Muscle of back (tissue), 11 donors: ENCODE measurements around the gene BRD4. TPM values are rescaled to one million over a fixed set of nuclear protein-coding genes. Genes with fewer than 3 reads are reported as not detected.

ENCODE experiments used
- DNase-seq, 3 donors: peaks; one replicate each; pipeline versions ENCODE4 v3.0.0 to v3.0.0-alpha.2; 2013
- polyA plus RNA-seq, 10 donors: library from polyadenylated mRNA; unstranded; fragments of 120-200 nt; gene quantifications; one replicate each; pipeline ENCODE4 v1.2.1, GENCODE V29; 2013; ENCODE audit not compliant: insufficient read length in 10 of 10

BRD4 gene
- polyA plus RNA-seq, 10 donors = 31.3 to 48.9 (median 37.9) TPM

- DNase-seq = no peak
Observed at GRCh38 chr19:15266683-15267082, 65.7 kb downstream of the BRD4 start.

DNA sequence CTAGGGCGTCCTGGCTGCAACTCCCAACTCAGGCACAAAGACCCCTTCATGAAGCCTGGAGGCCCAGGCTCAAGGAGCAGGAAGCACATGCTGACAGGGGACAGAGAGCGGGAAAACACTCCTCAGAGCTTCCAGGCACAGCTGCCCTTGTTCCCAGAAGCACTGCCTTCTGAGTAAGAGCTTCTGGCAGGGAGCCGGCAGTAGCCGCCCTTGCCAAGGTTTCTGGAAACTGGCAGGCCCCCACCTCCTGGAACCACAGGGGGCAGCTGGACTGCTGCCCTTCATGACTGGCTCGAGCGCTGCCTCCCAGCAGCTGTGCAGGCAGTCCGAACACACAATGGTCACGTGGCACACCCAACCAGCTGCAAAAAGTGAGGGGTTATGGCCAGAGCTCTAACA, 66.5 kb downstream of the BRD4 start:
- DNase-seq = peak; percentile 84 to 94 (median 91)

GRCh38 chr19:15265214-15265849, 67.0 kb downstream of the BRD4 start:
- no peak for DNase-seq

DNA sequence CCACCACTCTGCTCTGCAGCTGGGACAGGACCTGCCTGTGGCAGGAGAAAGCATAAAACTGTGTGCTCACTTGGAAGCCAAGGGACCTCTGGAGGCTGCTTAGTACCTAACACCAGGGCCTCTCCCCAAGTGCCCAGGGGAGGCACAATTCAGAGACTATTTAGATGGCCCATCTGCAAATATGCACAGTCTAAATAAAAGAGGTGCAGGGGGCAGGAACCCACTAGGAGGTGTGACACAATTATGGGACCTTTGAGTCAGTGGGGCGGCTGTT, 67.5 kb downstream of the BRD4 start:
- DNase-seq = no peak

- DNase-seq = peak; percentile 50 to 83 (median 77)
Observed at GRCh38 chr19:15264061-15264932, 68.0 kb downstream of the BRD4 start.

DNA sequence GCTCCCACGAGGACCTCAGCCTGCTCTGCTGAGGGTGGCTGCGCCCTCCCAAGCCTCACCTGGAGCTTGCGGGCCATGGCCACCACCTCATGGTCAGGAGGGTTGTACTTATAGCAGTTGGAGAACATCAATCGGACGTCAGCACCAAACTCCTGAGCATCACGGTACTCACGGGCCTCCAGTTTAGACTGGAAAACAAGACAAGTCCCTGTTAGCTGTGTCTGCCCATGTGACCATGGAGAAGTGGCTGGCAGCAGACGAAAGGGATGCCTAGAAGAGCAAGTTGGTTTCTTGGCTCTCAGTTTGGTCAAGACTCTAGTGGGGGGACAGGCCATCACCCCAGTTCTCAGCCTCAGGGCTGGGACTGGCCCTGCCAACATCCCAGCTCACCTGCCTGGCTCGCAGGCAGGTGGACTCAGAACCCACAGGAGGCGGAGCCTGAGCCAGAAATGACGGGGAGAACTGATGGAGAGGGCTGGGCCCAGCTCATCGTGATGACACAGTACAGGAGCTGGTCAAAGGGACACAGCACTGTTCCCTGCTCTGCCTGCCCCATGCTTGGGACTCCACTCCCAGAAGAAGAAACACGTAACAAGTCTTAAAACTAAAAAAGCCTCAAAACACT, 68.9 kb downstream of the BRD4 start:
- no peak for DNase-seq

DNA sequence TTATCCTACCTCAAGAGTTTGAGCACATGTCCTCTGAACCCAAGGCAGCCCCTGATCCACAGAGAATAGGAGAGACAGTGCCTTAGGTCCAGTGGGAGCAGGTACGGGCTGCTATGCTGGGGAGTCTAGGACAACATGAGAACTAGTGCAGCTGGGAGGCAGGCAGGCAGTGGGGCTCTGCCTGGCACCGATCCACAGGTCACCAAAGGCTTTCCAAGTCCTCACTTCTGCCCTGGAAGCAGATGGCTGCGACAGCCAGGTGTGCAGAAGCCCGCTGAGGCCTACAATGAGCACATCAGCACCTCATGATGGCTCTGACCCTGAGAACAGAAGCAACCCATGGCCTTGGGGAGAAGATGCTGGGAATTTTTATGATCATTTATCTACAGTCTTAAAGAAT, 70.3 kb downstream of the BRD4 start:
- no peak for DNase-seq

- no peak for DNase-seq
Observed at GRCh38 chr19:15260939-15261338, 71.4 kb downstream of the BRD4 start.

DNA sequence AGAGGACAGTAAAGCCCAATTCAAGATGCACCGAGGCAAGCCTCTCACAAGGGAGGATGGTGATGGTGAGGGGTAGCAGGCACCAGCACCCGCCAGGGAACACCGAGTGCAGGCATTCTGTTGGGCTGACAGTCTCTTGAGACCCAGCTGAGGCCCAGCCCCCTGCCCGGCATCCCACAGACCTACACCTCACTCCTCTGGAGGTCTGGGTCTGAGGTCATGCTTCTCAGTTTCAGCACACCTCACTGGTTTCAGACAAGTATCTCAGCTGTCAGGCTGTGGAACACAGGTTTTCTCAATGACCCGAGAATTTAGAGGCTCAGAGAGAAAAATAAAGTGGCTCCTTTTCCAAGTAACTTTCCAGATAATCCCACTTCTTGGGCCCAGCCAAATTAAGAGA, 72.4 kb downstream of the BRD4 start:
- DNase-seq = no peak

- no peak for DNase-seq
Observed at GRCh38 chr19:15257782-15258181, 74.6 kb downstream of the BRD4 start.

DNA sequence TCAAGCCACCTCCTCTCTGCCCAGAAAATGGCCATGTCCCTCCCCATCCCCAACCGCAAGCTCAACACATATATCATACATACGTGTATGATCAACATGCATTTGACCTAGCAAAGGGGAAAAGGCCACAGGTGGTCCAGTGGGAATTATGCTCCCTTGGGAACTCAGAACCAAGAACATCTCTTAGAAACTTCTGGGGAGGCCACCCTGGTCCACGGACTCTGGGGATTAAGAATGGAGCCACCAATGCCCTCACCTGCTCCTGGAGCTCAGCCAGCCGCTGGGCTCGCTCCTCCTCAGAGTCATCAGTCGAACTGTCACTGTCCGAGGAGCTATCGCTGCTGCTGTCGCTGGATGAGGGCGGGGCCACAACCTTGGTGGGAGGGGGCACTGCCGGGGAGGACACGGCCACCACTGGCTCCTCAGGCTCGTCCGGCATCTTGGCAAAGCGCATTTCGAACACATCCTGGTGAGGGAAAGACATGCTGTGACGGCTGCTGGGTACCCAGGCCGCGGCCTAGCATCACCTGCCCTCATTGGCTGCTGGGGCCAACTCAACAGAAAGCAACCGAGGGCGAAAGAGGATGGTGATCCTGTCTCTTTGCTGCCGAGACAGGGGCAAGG, 75.5 kb downstream of the BRD4 start:
- no peak for DNase-seq

DNA sequence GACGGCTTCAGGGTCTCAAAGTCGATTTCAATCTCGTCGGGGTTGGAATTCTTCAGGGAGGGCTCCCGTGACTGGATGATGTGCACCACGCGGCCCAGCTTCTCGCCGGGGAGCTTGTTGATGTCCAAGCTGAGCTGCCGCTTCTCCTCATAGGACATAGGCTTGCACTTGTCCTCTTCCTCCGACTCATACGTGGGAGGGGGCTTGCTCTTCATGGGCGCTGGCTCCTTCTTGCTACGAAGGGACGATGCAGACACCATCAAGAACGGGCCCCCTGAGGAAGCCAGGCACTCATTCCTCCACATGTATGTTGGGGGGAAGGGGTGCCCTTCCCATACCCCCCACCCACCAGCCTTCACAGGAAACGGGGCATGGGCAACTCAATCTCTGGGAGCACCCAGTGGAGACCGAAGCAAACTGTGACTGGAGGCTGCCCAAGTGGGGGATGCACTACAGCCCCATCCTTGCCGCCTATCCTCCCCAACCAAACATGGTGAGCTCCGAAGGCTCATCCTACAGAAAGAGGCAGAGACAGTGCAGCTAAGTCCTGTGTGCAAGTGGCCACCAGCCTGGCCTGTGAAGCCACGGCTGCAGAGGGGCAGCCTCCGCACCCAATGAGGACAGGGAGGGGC, 76.9 kb downstream of the BRD4 start:
- DNase-seq = no peak

- no peak for DNase-seq
Observed at GRCh38 chr19:15254547-15254946, 77.8 kb downstream of the BRD4 start.

GRCh38 chr19:15253513-15253912, 78.8 kb downstream of the BRD4 start:
- DNase-seq = no peak

GRCh38 chr19:15253061-15253460, 79.3 kb downstream of the BRD4 start:
- peak in 1 of 3 donors; percentile 48 for DNase-seq

- peak in 1 of 3 donors; percentile 34 for DNase-seq
Observed at GRCh38 chr19:15252398-15253018, 79.8 kb downstream of the BRD4 start.

DNA sequence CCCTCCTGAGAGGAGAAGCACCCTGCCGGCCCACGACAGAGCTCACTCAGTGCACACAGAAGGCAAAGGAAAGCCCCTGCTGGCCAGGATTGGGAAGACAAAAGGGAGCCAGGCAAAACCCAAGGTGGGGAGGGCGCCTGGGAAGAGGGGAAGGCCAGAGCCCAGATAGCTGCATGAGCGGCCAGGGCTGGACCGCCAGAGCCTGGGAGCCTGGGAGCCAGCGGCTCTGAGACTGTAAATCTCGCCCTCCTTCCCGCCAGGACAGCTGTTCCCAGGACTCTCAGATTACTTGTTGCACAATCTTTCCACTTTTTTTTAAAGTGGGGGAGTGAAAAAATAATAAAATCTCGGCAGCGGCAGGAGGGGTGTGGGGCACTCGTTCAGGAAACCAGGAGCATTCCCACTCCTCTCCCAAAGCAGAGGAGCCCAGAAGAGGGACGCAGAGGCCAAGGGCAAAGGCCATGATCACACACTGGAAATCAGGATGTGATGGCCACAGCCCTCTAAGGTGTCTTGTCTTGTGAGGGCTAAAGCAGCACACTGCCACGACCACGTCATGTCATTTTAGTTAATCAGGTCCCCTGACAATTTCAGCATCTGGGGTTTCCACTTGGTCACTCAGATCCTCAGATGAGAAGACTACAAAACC, 80.5 kb downstream of the BRD4 start:
- peak; percentile 91 to 96 (median 92) for DNase-seq

DNA sequence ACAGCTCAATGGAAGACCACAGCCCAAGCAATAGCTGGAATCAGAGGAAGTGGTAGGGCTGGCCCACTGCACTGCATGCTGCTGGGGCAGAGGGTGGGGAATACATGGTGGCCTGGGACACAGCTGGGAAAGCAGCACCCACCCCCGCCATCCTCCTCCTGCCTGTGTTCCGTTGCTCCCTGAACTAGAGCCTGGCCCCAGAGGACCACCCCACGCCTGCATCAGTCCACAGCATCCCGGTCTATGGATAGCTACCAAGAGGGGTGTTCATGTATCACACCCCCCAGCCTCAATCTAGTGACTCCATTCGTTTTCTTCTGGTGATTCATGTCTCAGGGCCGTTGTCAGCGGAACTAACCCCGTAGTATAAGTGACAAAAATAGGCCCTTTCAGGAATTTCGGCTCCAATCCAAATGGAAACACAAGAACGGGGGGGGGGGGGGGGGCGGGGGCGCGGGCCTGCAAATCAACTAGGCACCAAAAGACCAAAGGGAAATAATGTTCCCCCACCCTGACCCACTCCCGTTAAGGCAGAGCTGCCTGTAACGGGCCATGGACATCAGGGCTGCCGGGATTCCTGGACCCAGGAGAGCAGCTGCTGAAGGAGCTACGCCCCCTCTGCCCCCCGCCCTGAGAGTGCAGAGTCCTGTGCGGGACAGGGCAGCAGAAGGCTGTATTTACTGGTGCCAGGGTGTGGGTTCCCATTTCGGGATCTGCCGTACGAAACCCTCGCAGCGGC, 81.2 kb downstream of the BRD4 start:
- peak; percentile 65 to 88 (median 79) for DNase-seq

- DNase-seq = no peak
Observed at GRCh38 chr19:15250640-15250993, 81.7 kb downstream of the BRD4 start.

DNA sequence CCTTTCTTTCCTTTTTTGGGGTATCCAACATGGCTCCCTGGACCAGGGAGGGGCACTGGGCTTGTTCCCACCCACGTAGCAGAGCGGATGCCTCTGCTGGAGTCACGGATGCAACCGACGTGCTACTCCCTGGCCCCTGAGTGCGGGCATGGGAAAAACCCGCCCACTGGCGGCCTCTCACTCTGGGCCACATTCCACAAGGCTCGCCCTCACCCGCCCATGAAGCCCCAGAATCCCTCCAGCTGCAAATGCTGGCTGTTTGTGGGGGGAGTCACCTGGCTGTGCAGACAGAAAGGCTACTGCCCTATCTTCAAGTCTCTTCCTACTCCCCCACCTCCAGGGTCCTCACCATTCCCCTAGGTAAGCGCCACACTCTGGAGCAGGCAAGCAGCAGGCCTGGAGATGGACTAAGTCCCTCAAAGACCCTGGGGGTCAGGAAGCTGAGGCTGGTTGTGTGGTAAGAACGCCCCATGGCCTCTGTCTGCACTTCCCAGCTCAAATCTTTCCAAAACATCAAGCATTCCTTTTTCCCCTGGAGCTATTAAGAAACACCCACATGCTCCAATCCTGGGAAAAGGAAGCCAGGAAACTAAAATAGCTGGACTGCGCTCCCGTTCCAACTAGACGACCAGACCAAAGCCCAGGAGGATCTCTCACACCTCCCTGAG, 82.2 kb downstream of the BRD4 start:
- DNase-seq = peak; percentile 71 to 92 (median 79)
